ENCODE measurements around the gene ZFHX3.

DNA sequence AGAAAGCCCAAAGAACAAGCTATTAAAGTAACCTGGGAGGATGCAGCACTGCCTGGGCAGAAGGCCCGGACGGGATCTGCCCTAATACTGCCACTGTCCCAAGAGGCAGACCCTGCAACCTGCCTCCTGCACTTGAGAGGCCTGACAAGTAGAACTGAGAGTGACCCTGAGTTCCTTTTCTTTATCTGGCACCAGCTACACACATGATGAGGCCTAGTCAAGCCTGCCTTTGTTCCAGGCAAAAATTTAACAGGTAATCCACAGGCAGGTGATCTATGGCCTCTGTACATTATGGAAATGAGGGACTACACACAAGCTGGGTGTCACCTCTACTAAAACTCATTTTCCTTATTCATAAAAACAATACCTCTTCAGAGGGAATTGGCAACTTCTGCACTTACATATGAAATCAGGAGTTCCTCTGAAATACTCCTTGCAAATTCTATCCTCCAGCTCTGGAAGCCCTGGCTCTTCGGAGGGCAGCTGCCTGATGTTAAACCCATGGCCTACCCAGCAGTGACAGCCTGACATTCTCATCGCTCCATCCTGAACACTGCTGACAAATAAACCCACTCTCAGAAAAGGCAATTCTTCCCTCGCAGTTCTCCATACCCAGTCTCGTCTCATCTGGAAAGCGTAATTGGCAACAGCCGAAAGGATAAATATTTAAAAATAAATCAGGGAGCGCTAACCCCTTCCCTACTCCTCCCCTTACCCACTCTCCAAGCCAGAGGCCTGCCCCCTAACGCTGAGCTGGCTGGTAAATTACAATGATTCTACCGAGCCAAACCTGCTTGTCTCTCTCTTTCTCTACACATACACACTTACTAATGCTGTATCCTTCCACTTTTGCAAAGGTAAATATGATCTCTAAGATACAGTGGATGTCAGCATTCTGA, 2.5 kb upstream of the ZFHX3 start:
- TF ChIP-seq POLR2A (IDR thresholded peaks at IDR 0.05; ENCODE audit: low read depth, low read length), result no peak
- no peak for TF ChIP-seq POLR2AphosphoS5 (IDR thresholded peaks at IDR 0.05; ENCODE audit: insufficient read depth, low read depth, low read length)
- TF ChIP-seq, protein P1, sequence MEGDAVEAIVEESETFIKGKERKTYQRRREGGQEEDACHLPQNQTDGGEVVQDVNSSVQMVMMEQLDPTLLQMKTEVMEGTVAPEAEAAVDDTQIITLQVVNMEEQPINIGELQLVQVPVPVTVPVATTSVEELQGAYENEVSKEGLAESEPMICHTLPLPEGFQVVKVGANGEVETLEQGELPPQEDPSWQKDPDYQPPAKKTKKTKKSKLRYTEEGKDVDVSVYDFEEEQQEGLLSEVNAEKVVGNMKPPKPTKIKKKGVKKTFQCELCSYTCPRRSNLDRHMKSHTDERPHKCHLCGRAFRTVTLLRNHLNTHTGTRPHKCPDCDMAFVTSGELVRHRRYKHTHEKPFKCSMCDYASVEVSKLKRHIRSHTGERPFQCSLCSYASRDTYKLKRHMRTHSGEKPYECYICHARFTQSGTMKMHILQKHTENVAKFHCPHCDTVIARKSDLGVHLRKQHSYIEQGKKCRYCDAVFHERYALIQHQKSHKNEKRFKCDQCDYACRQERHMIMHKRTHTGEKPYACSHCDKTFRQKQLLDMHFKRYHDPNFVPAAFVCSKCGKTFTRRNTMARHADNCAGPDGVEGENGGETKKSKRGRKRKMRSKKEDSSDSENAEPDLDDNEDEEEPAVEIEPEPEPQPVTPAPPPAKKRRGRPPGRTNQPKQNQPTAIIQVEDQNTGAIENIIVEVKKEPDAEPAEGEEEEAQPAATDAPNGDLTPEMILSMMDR (IDR thresholded peaks at IDR 0.05; ENCODE audit: extremely low read depth in 1 of 2, insufficient read depth in 1 of 2, low read depth in 1 of 2, low read length in 2 of 2), result no peak

Measured in endothelial cell of umbilical vein (primary cell).